Measurements from ENCODE around the gene CRY2.
"Not testable (repeated sequence)": the region's sequence is repeated elsewhere in the genome, so short reads cannot be mapped to it uniquely, and the experiment has no call there.

The CRY2 gene

DNA sequence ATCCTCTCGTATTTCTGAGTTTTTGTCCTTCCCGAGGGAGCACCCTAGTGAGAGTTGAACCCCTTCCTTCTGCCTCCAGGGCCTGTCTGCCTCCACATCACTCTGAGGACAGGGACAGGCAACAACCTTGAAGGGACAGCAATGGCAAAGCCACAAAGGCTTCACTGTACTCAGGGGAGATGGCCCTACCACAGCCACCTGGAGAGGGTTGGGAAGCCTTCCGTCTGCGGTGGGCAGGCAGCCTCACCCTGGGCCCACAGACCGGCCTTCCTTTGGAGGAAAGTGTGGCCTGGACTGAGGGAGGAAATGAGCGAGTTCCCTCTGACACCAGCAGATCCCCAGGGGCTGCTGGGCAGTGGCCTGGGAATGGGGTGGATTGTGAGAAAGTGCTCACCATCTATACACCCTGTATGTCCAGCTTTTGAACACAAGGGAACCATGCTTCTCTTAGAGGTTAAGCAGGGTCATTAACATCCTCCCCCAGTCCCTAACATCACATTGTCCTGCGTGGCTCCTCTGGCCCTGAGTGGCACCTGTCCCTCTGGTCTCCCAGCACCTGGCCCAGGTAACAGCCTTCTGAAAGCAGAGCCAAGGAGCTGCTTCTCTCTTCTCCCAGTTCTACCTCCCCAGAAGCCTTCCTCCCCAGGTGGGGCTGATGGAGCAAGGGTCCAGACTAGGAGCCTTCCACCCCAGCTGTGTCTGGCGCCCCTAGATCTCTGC lies 35.5 kb upstream of the CRY2 start:
- no peak for DNase-seq

GRCh38 chr11:45812581-45813548 lies 34.4 kb upstream of the CRY2 start:
- DNase-seq = no peak

DNA sequence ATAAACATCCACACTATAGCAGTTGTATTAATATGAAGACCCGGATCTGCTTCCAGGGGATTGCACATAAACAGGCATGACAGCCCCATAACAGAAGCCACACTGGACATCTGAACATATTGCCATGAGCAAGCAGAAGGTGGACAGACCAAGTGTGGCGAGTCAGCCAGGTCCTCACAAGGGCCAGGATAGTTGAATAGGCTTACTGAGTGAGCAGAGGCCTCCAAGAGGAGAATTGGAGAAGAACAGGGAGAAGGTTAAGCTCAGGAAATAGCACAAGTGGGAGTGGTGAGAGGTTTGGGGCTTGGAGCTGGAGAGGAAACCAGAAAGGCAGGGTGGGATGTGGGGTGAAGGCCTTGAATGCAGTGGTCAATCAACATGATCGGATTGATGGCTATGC lies 31.5 kb upstream of the CRY2 start:
- DNase-seq = no peak

GRCh38 chr11:45816614-45817013 lies 30.7 kb upstream of the CRY2 start:
- DNase-seq = no peak

- DNase-seq = no peak
Measured at GRCh38 chr11:45817191-45817590, 30.1 kb upstream of the CRY2 start.

GRCh38 chr11:45818961-45819605 lies 28.2 kb upstream of the CRY2 start:
- DNase-seq = no peak

DNA sequence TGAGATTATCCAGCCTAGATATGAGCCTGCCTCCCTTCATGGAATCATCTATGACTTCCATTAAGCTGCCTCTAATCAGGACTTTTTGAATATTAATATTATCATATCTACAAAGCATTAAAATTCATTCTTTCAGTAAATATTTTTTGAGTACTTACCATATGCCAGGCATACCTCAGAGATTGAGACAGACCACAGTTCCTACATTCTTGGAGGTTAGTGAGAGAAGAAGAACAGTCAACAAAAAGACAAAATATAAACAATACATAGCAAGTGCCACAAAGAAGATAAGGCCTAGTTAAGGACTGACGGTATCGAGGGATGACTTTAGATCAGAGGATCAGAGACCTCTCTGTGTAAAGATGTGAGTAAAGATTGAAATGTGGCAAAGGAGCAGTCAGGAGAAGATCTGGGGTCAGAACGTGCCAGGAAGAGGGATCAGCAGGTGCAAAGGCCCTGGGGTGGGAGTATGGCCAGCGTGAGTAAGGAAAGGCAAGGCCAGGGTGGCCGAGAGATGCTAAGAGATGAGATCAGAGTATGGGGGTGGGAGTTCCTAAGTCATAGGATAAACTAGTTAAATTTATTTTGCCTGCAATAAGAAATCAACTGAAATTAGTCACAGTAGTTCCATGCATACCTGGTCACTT lies 26.9 kb upstream of the CRY2 start:
- no peak for DNase-seq

- not testable (repeated sequence) for DNase-seq
Measured at GRCh38 chr11:45826492-45826891, 20.8 kb upstream of the CRY2 start.

DNA sequence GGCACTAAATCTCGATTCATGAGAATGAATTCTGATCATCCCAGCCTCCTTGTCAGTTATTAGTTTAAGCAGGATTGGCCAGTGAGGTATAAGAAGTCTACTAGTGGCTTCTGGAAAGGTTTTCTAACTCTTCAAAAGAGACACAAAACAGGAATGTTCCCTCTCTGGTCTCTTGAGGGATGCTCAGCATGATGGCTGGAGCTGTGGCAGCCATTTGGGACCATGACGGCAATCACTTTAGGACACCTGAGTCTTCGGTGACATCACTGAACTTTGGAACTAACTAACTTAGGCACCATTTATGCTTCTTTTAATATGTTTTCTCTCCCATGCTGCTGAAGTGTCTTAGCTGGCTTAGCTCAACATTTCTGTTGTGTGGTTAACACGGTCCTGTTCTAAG lies 20.2 kb upstream of the CRY2 start:
- no peak for DNase-seq

GRCh38 chr11:45828996-45829395 lies 18.3 kb upstream of the CRY2 start:
- peak; percentile 8 for DNase-seq

DNA sequence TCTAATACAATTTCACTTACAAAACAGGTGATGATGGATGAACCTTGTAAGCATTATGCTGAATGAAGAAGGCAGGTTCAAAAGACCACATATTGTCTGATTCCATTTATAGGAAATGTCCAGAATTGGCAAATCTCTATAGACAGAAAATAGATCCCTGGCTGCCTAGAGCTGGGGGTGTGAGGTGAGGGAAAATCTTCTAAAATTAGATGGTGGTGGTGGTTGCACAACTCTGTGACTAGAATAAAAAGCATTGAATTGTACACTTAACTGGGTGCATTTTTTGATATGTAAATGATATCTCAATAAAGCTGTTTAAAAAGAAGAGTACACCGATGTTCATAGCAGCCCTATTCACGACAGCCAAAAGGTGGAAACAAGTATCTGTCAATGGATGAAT lies 16.7 kb upstream of the CRY2 start:
- DNase-seq = no peak

DNA sequence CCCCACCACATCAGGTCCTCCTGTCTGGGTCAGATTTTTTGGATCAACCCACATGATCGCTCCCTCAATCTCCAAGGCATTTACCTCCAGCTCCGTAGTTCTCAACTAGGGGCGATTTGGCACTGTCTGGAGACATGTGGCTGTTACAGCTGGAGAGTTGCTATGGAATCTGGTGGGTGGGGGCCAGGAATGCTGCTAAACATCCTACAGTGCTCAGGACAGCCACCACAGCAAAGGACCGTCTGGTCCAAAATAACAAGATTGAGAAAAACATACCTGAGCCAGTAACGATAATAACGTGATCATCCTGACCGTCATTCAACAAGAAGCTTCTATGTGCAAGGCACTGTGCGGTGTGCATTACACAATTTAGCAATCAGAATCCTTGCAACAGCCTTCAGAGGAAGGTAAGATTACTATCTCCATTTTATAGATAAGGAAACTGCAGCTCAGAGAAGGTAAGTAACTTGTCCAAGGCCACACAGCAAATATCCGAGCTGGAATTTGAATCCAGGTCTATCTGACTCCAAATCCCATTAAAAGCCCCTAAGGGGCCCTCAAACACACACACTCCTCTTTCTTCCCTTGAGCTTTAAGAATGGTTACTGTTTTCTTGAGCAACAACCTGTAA lies 14.3 kb upstream of the CRY2 start:
- no peak for DNase-seq

GRCh38 chr11:45833761-45834160 lies 13.5 kb upstream of the CRY2 start:
- DNase-seq = no peak

- DNase-seq = no peak
Measured at GRCh38 chr11:45834298-45834756, 12.9 kb upstream of the CRY2 start.

- DNase-seq = no peak
Measured at GRCh38 chr11:45839204-45839603, 8.1 kb upstream of the CRY2 start.

- not testable (repeated sequence) for DNase-seq
Measured at GRCh38 chr11:45840251-45840650, 7.0 kb upstream of the CRY2 start.

GRCh38 chr11:45843158-45843924 lies 3.9 kb upstream of the CRY2 start:
- DNase-seq = peak; percentile 91

- DNase-seq = no peak
Measured at GRCh38 chr11:45844822-45845578, 2.3 kb upstream of the CRY2 start.

GRCh38 chr11:45846174-45846675 lies 1.1 kb upstream of the CRY2 start:
- DNase-seq = no peak

DNA sequence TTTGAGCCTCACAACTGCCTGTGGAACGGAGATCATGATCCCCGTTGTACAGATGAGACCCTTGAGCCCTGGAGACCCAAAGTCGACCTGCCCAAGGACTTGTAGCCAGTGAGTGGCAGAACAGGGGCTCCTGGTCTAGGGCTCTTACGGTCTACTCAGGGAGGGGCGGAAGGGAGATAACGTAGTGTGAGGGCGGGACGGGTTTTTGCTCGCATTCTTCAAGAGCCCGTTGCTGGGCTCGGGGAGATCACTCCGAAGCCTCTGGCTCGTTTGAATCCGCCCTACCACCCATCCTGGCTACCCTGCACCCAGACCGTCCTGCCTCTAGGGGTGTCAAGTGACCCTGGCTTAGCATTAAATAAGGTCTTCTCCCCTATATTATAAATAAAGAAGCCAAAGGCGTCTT lies 639 bp downstream of the CRY2 start:
- peak; percentile 54 for DNase-seq

DNA sequence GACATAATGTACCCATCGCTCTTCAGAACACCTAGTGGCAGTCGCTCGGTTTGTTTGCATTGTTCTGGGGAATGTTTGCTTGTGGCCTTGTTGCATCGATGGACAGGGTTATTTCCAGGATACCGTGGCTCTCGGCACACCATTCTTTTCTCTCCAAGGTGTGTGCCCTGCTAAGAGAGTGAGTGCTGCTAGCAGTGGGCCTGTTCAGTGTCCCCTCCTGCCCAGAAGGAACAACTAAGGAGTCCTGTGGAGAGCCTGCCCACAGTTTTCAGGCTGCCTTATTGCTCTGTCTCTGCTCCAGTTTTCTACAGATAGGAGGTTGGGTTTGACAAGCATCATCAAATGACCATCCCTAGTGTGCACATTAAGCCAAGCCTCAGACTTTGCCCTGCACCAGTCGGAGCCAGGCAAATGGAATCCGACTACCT lies 1.4 kb downstream of the CRY2 start:
- no peak for DNase-seq

Measured in stimulated activated CD8-positive, alpha-beta memory T cell treated with anti-CD3 and anti-CD28 coated beads, Interleukin-4, amount 100 ng/mL, for 48 hours (primary cell).